K562 (cell line): ENCODE measurements around the gene POC5. TPM values are rescaled to one million over a fixed set of nuclear protein-coding genes. Genes with fewer than 3 reads are reported as not detected.

Source experiments
- ATAC-seq: fragments of 200-7000 bp; cut with Tn5 transposase; 3 replicates; pipeline ENCODE4 v1.9.1; 2020; ENCODE audit warnings: moderate library complexity
- BruUV-seq: library from RNA; stranded (reverse); fragments of 400-500 nt; replicated peaks from 2 replicates; lab custom pipeline; 2021; lab: Mats Ljungman, UMichigan
- CTCF ChIA-PET: fragments of 300-600 bp; formaldehyde crosslinking; extraction: SDS; loops from one replicate; lab custom pipeline; 2021; ENCODE audit warnings: low intra/inter-chr PET ratio; lab: Yijun Ruan, JAX
- POLR2A ChIA-PET: fragments of 300-600, 350-650 bp; sonication (Branson Sonifier 250); formaldehyde crosslinking; extraction: SDS; loops from one replicate; lab custom pipeline; 2021; ENCODE audit warnings: antibody characterized with exemption, inconsistent platforms; lab: Yijun Ruan, JAX
- DNase-seq, 4 experiments: peaks; one replicate each; pipeline versions ENCODE4 v3.0.0 to v3.0.0-alpha.2; 2011 to 2018; ENCODE audit warnings: low spot score in 3 of 4, mixed read lengths in 3 of 4; ENCODE audit errors: extremely low read depth in 1 of 4
- FAIRE-seq: peaks from 2 replicates; lab custom pipeline; 2011; peaks lifted over from hg19 to GRCh38; lab: Jason Lieb, UNC
- H2AFZ ChIP-seq: 2 replicates; pipeline ENCODE4 v1.6.0; 2011; ENCODE audit warnings: low read depth, low read length, control low read depth, inconsistent platforms
- H3K27ac ChIP-seq: fragments of 200-600 bp; 3 replicates; pipeline ENCODE4 v1.8.0; 2011; ENCODE audit warnings: low read depth, mild to moderate bottlenecking, control low read depth, inconsistent platforms, low read length, moderate library complexity, mixed read lengths; ENCODE audit errors: extremely low read depth
- H3K27me3 ChIP-seq, 2 experiments: fragments of 300-600 bp in 1 of 2; 2 replicates in 1 of 2; 3 replicates in 1 of 2; pipeline versions ENCODE4 v1.6.0 to v1.8.0; 2011; ENCODE audit warnings: inconsistent platforms in 2 of 2, low read length in 2 of 2, mild to moderate bottlenecking in 1 of 2, mixed read lengths in 1 of 2, moderate library complexity in 1 of 2; ENCODE audit not compliant: control insufficient read depth in 2 of 2, insufficient read depth in 2 of 2
- H3K36me3 ChIP-seq: fragments of 300-600 bp; 3 replicates; pipeline ENCODE4 v1.8.0; 2011; ENCODE audit warnings: mild to moderate bottlenecking, low read length, inconsistent platforms; ENCODE audit not compliant: control insufficient read depth, insufficient read depth
- H3K4me1 ChIP-seq, 2 experiments: fragments of 200-600 bp in 1 of 2; replicated peaks in 1 of 2; 2 replicates in 1 of 2; 3 replicates in 1 of 2; pipeline versions ENCODE4 v1.5.1 to v1.8.0; 2011; ENCODE audit warnings: inconsistent platforms in 2 of 2, low read length in 2 of 2, mild to moderate bottlenecking in 1 of 2, mixed read lengths in 1 of 2, moderate library complexity in 1 of 2; ENCODE audit not compliant: control insufficient read depth in 2 of 2, insufficient read depth in 2 of 2
- H3K4me2 ChIP-seq: 2 replicates; pipeline ENCODE4 v1.6.1; 2011; ENCODE audit warnings: low read length, control low read depth, inconsistent platforms, mixed read lengths; ENCODE audit not compliant: insufficient read depth
- H3K4me3 ChIP-seq: fragments of 200-600 bp; sonication (generic), shearing (Covaris generic); 2 replicates; pipeline ENCODE4 v1.5.1; 2016; ENCODE audit warnings: control low read depth, inconsistent platforms
- H3K79me2 ChIP-seq: fragments of 200-600 bp; 3 replicates; pipeline ENCODE4 v1.8.0; 2011; ENCODE audit warnings: low read length, inconsistent platforms; ENCODE audit not compliant: control insufficient read depth, insufficient read depth
- H3K9ac ChIP-seq, 2 experiments: 2 replicates each; pipeline versions ENCODE4 v1.6.0 to v1.6.1; 2011; ENCODE audit warnings: low read depth in 2 of 2, low read length in 2 of 2, control low read depth in 1 of 2, inconsistent platforms in 1 of 2, mild to moderate bottlenecking in 1 of 2, mixed read lengths in 1 of 2; ENCODE audit not compliant: insufficient read depth in 1 of 2
- H3K9me1 ChIP-seq: one replicate; pipeline ENCODE4 v1.6.0; 2011; ENCODE audit warnings: inconsistent platforms, mild to moderate bottlenecking, low read length, moderate library complexity; ENCODE audit not compliant: control insufficient read depth, insufficient read depth
- H3K9me3 ChIP-seq: replicated peaks from 2 replicates; pipeline ENCODE4 v1.5.1; 2011; ENCODE audit warnings: low read depth, low read length, inconsistent platforms; ENCODE audit not compliant: control insufficient read depth, insufficient read depth
- H4K20me1 ChIP-seq: replicated peaks from 2 replicates; pipeline ENCODE4 v1.6.1; 2011; ENCODE audit warnings: low read length, inconsistent platforms, mixed read lengths; ENCODE audit not compliant: control insufficient read depth, insufficient read depth
- CCAR2 ChIP-seq: fragments of 200-400 bp; formaldehyde crosslinking; IDR thresholded peaks from 2 replicates; pipeline ENCODE4 v1.6.1; 2017; ENCODE audit warnings: mild to moderate bottlenecking, low read depth, low read length
- RAD21 ChIP-seq, 2 experiments: fragments of 250-450 bp in 1 of 2; fragments of 450-650 bp in 1 of 2; sonication (Bioruptor Pico) in 1 of 2; formaldehyde crosslinking in 1 of 2; IDR thresholded peaks in 1 of 2; conservative IDR thresholded peaks in 1 of 2; 2 replicates each; pipeline versions ENCODE4 v1.4.0 to v1.8.0; 2020 to 2022; ENCODE audit warnings: mild to moderate bottlenecking in 2 of 2, moderate library complexity in 1 of 2
- WGBS: fragments of 100-300 bp; shearing (Covaris generic); methylation state at CpG from one replicate; pipeline ENCODE4 v1.1.6; 2016; ENCODE audit warnings: low coverage, mixed read lengths; ENCODE audit not compliant: insufficient coverage; ENCODE audit errors: missing lambda C conversion rate; 5-methylcytosine and 5-hydroxymethylcytosine counted together
- in situ Hi-C: fragments of 300-500 bp; cut with MboI; formaldehyde crosslinking; loops from 4 replicates; pipeline ENCODE4 v1.15.0; 2018; ENCODE audit warnings: inconsistent platforms, mixed read lengths
- intact Hi-C: fragments of 100-400 bp; cut with micrococcal nuclease; formaldehyde crosslinking; loops from 2 replicates; pipeline ENCODE4 v1.14.2; 2022
- polyA plus RNA-seq, 8 experiments: library from polyadenylated mRNA; depleted of rRNA in 4 of 8; stranded (reverse) in 5 of 8; unstranded in 3 of 8; fragments of >200 nt; fragmentation: Nextera tagmentation in 2 of 8; fragmentation: Illumina TruSeq in 1 of 8; extraction: Ambion mirVana in 2 of 8; extraction: Trizol in 1 of 8; gene quantifications; 2 replicates each; pipeline versions ENCODE4 v1.2.1 to v1.2.3, GENCODE V29; 2011 to 2014; ENCODE audit warnings: inconsistent platforms in 1 of 8, missing spikeins in 1 of 8
- total RNA-seq, 7 experiments: library from RNA; depleted of rRNA in 6 of 7; stranded (reverse); fragments of >200 nt in 6 of 7; fragmentation: Illumina TruSeq in 2 of 7; extraction: Trizol in 2 of 7; gene quantifications; 2 replicates each; pipeline versions ENCODE4 v1.2.1 to v1.2.3, GENCODE V29; 2011 to 2021; ENCODE audit warnings: low replicate concordance in 1 of 7
- TF ChIP-seq, protein P1 (sequence below): fragments of 150-350 bp; conservative IDR thresholded peaks from 2 replicates; pipeline ENCODE4 v1.6.1; 2014; ENCODE audit warnings: low read length
- TF ChIP-seq, protein P2 (sequence below): fragments of 250-450 bp; sonication (Bioruptor Pico); IDR thresholded peaks from 2 replicates; pipeline ENCODE4 v1.5.0; 2022; ENCODE audit warnings: mild to moderate bottlenecking

The POC5 gene
- total and polyA plus RNA-seq, 9 of the 15 experiments (the other 6 are each of a cell fraction or from before 2014, with no cell fraction given), result 14.5 to 38.2 (median 27.0) TPM

GRCh38 chr5:75666801-75667200 is 50.4 kb downstream of the POC5 start:
- 42% methylated on average over 6 of the region's 6 CpGs for WGBS
- no peak for ATAC-seq
- CTCF ChIA-PET, result no interaction called here

More at GRCh38 chr5:75666801-75667200, 50.4 kb downstream of the POC5 start:
- intact Hi-C loops, result loop anchor here (5.0 to 10.0 kb wide), 4 partner anchors 50 to 432 kb away; partner anchors contain the start of genes ANKRD31, CERT1 and POLK
- H2AFZ ChIP-seq, result no peak overlapping the region
- no peak for TF ChIP-seq CCAR2
- peak in 1 of 2 experiments; percentile 44; a peak in 2 of 4 replicates for TF ChIP-seq RAD21 (CRISPR knock-in tag; conservative IDR thresholded peaks at IDR 0.05 in 1 of 2, IDR thresholded peaks at IDR 0.05 in 1 of 2)
- TF ChIP-seq, protein P1, sequence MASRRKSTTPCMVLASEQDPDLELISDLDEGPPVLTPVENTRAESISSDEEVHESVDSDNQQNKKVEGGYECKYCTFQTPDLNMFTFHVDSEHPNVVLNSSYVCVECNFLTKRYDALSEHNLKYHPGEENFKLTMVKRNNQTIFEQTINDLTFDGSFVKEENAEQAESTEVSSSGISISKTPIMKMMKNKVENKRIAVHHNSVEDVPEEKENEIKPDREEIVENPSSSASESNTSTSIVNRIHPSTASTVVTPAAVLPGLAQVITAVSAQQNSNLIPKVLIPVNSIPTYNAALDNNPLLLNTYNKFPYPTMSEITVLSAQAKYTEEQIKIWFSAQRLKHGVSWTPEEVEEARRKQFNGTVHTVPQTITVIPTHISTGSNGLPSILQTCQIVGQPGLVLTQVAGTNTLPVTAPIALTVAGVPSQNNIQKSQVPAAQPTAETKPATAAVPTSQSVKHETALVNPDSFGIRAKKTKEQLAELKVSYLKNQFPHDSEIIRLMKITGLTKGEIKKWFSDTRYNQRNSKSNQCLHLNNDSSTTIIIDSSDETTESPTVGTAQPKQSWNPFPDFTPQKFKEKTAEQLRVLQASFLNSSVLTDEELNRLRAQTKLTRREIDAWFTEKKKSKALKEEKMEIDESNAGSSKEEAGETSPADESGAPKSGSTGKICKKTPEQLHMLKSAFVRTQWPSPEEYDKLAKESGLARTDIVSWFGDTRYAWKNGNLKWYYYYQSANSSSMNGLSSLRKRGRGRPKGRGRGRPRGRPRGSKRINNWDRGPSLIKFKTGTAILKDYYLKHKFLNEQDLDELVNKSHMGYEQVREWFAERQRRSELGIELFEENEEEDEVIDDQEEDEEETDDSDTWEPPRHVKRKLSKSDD, result no peak
- TF ChIP-seq, protein P2, sequence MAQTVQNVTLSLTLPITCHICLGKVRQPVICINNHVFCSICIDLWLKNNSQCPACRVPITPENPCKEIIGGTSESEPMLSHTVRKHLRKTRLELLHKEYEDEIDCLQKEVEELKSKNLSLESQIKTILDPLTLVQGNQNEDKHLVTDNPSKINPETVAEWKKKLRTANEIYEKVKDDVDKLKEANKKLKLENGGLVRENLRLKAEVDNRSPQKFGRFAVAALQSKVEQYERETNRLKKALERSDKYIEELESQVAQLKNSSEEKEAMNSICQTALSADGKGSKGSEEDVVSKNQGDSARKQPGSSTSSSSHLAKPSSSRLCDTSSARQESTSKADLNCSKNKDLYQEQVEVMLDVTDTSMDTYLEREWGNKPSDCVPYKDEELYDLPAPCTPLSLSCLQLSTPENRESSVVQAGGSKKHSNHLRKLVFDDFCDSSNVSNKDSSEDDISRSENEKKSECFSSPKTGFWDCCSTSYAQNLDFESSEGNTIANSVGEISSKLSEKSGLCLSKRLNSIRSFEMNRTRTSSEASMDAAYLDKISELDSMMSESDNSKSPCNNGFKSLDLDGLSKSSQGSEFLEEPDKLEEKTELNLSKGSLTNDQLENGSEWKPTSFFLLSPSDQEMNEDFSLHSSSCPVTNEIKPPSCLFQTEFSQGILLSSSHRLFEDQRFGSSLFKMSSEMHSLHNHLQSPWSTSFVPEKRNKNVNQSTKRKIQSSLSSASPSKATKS, result no peak
- no peaks in the 10 kb centered on the region for H4K20me1 ChIP-seq
- H3K36me3 ChIP-seq, result no peaks in the 10 kb centered on the region
- peak; percentile 29 for FAIRE-seq
- H3K9ac ChIP-seq, result no peak overlapping the region
- no peaks in the 10 kb centered on the region for H3K9me1 ChIP-seq
- in situ Hi-C loops, result no loop called here
- POLR2A ChIA-PET, result interaction anchor here (0.6 to 0.9 kb wide), 2 partner anchors 14 to 16 kb away, joined by 3 read pairs; no protein-coding TSS in a partner anchor
- H3K27me3 ChIP-seq, result no peaks in the 10 kb centered on the region
- H3K4me1 ChIP-seq, result peaks cover 5 to 18% of the 10 kb centered on the region in 2 experiments; a peak in 3 of 5 replicates
- H3K9me3 ChIP-seq, result no peaks in the 10 kb centered on the region
- H3K27ac ChIP-seq, result no peak overlapping the region
- no peak overlapping the region for H3K4me2 ChIP-seq
- no peaks in the 10 kb centered on the region for H3K79me2 ChIP-seq
- no TSS peak for BruUV-seq
- H3K4me3 ChIP-seq, result no peak overlapping the region
- no peak for DNase-seq
